Measurements from ENCODE around the gene RASGEF1C.

Gene RASGEF1C

GRCh38 chr5:180114304-180115003, 94.6 kb downstream of the RASGEF1C start:
- H3K36me3 ChIP-seq (ENCODE audit: control insufficient read depth in 2 of 2, insufficient read depth in 1 of 2, low read length in 2 of 2): no peaks in the 10 kb centered on the region
- H3K9me3 ChIP-seq (ENCODE audit: control insufficient read depth, insufficient read depth, low read depth, low read length): no peaks in the 10 kb centered on the region
- TF ChIP-seq, protein P1, sequence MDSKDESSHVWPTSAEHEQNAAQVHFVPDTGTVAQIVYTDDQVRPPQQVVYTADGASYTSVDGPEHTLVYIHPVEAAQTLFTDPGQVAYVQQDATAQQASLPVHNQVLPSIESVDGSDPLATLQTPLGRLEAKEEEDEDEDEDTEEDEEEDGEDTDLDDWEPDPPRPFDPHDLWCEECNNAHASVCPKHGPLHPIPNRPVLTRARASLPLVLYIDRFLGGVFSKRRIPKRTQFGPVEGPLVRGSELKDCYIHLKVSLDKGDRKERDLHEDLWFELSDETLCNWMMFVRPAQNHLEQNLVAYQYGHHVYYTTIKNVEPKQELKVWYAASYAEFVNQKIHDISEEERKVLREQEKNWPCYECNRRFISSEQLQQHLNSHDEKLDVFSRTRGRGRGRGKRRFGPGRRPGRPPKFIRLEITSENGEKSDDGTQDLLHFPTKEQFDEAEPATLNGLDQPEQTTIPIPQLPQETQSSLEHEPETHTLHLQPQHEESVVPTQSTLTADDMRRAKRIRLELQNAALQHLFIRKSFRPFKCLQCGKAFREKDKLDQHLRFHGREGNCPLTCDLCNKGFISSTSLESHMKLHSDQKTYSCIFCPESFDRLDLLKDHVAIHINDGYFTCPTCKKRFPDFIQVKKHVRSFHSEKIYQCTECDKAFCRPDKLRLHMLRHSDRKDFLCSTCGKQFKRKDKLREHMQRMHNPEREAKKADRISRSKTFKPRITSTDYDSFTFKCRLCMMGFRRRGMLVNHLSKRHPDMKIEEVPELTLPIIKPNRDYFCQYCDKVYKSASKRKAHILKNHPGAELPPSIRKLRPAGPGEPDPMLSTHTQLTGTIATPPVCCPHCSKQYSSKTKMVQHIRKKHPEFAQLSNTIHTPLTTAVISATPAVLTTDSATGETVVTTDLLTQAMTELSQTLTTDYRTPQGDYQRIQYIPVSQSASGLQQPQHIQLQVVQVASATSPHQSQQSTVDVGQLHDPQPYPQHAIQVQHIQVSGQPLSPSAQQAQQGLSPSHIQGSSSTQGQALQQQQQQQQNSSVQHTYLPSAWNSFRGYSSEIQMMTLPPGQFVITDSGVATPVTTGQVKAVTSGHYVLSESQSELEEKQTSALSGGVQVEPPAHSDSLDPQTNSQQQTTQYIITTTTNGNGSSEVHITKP (tag by site-specific recombination; IDR thresholded peaks at IDR 0.05): 0 out of 2 replicates have a peak, but pooled peaks have one; percentile 39
- no peak for TF ChIP-seq ZNF558 (tag by site-specific recombination; IDR thresholded peaks at IDR 0.05)
- POLR2A ChIA-PET: no interaction called here
- no peak overlapping the region for H3K4me3 ChIP-seq (ENCODE audit: low read depth, low read length)
- CTCF ChIA-PET: no interaction called here
- no peaks in the 10 kb centered on the region for H3K4me1 ChIP-seq (ENCODE audit: control insufficient read depth, insufficient read depth, low read length)
- no peak overlapping the region for H3K27ac ChIP-seq (ENCODE audit: extremely low read depth, low read depth, low read length)

- ChIA-PET CTCF (no interaction called here), POLR2A (no interaction called here)
- no peaks in the 10 kb centered on the region for H3K9me3 ChIP-seq (ENCODE audit: control insufficient read depth, insufficient read depth, low read depth, low read length)
- no peak overlapping the region for H3K27ac ChIP-seq (ENCODE audit: extremely low read depth, low read depth, low read length)
- no peak overlapping the region for H3K4me3 ChIP-seq (ENCODE audit: low read depth, low read length)
- H3K4me1 ChIP-seq (ENCODE audit: control insufficient read depth, insufficient read depth, low read length): no peaks in the 10 kb centered on the region
- H3K36me3 ChIP-seq (ENCODE audit: control insufficient read depth in 2 of 2, insufficient read depth in 1 of 2, low read length in 2 of 2): no peaks in the 10 kb centered on the region
- TF ChIP-seq ZNF792 (tag by site-specific recombination; IDR thresholded peaks at IDR 0.05) (no peak), GLIS1 (tag by site-specific recombination; IDR thresholded peaks at IDR 0.05) (no peak), ZNF561 (tag by site-specific recombination; IDR thresholded peaks at IDR 0.05; ENCODE audit: borderline replicate concordance) (no peak), ZSCAN18 (tag by site-specific recombination; IDR thresholded peaks at IDR 0.05) (no peak), ZXDB (tag by site-specific recombination; IDR thresholded peaks at IDR 0.05) (no peak), ZBTB6 (tag by site-specific recombination; IDR thresholded peaks at IDR 0.05) (no peak), ZFP69B (tag by site-specific recombination; IDR thresholded peaks at IDR 0.05) (no peak), ZNF174 (tag by site-specific recombination; IDR thresholded peaks at IDR 0.05) (no peak), ZNF558 (tag by site-specific recombination; IDR thresholded peaks at IDR 0.05) (no peak), ZNF776 (tag by site-specific recombination; IDR thresholded peaks at IDR 0.05; ENCODE audit: borderline replicate concordance) (no peak), BCL11B (tag by site-specific recombination; IDR thresholded peaks at IDR 0.05; ENCODE audit: low read depth) (no peak)
These were observed 95.2 kb downstream of the RASGEF1C start for GRCh38 chr5:180113660-180114303.

GRCh38 chr5:180112181-180112861, 96.7 kb downstream of the RASGEF1C start:
- Histone ChIP-seq H3K36me3 (ENCODE audit: control insufficient read depth in 2 of 2, insufficient read depth in 1 of 2, low read length in 2 of 2) (no peaks in the 10 kb centered on the region), H3K4me3 (ENCODE audit: low read depth, low read length) (no peak overlapping the region), H3K9me3 (ENCODE audit: control insufficient read depth, insufficient read depth, low read depth, low read length) (no peaks in the 10 kb centered on the region), H3K27ac (ENCODE audit: extremely low read depth, low read depth, low read length) (no peak overlapping the region), H3K4me1 (ENCODE audit: control insufficient read depth, insufficient read depth, low read length) (no peaks in the 10 kb centered on the region)
- CTCF ChIA-PET: no interaction called here
- POLR2A ChIA-PET: no interaction called here
- TF ChIP-seq ZNF510 (tag by site-specific recombination; IDR thresholded peaks at IDR 0.05; ENCODE audit: insufficient replicate concordance) (no peak), ZNF404 (tag by site-specific recombination; IDR thresholded peaks at IDR 0.05) (no peak), ZNF596 (tag by site-specific recombination; IDR thresholded peaks at IDR 0.05) (no peak), SCRT1 (tag by site-specific recombination; IDR thresholded peaks at IDR 0.05; ENCODE audit: borderline replicate concordance) (no peak)
